ENCODE data around the gene OBSCN.

Gene OBSCN

DNA sequence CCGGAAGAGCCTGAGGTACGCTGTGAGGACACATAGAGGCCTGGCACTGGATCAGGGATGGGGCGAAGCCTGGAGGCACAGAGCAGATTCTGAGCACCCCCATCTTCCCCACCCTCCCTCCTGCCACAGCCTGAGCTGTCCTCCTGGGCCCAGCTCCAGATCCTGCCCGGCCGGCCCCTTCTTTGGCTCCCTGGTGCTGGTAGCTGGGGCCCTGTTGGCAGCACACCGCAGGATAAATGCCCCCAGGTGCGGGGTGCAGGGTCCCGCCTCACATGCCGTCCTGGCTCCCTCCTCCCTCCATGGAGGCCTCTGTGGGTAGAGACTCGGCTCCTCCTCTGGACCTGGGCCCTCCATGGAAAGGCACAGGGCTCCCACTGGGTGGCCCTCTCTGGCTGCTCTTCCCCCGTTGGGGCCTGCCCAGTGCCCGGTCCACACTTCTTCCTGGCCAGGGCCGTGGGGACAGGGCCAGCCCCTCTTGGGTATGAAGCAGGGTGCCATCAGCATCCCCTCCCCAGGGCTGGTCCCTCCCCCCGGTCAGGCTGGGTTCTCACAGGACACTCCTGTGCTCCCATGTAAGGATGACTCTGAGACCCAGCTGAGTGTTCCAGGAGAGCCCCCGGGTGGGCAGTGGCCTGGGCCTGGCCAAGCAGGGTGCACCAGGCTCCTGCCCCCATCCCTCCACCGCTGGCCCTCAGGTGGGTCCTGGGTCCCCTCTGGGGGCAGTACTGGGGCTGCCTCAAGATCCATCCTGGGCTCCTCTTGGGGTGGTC lies 1.1 kb upstream of the OBSCN start:
- TF ChIP-seq, protein P1, sequence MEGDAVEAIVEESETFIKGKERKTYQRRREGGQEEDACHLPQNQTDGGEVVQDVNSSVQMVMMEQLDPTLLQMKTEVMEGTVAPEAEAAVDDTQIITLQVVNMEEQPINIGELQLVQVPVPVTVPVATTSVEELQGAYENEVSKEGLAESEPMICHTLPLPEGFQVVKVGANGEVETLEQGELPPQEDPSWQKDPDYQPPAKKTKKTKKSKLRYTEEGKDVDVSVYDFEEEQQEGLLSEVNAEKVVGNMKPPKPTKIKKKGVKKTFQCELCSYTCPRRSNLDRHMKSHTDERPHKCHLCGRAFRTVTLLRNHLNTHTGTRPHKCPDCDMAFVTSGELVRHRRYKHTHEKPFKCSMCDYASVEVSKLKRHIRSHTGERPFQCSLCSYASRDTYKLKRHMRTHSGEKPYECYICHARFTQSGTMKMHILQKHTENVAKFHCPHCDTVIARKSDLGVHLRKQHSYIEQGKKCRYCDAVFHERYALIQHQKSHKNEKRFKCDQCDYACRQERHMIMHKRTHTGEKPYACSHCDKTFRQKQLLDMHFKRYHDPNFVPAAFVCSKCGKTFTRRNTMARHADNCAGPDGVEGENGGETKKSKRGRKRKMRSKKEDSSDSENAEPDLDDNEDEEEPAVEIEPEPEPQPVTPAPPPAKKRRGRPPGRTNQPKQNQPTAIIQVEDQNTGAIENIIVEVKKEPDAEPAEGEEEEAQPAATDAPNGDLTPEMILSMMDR (IDR thresholded peaks at IDR 0.05; ENCODE audit: low read depth, low read length, missing control alignments): no peak
- DNase-seq (ENCODE audit: extremely low read depth, low read depth): no peak

DNA sequence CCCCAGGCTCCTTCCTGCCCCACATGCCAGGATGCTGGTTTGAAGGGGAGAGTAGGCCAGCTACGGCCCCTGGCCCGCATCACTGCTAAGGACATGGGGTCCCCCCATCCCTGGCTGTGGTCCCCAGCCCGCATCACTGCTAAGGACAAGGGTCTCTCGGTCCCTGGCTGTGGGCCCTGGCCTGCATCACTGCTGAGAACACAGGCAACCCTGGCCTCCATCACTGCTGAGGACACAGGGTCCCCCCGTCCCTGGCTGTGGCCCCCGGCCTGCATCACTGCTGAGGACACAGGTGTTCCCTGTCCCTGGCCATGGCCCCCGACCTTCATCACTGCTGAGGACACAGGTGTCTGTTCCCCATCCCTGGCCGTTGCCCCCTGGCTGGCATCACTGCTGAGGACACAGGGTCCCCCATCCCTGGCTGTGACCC lies 448 bp upstream of the OBSCN start:
- no peak overlapping the region for H3K4me3 ChIP-seq (replicated peaks; ENCODE audit: low read depth, low read length)
- TF ChIP-seq, protein P1 (IDR thresholded peaks at IDR 0.05; ENCODE audit: low read depth, low read length, missing control alignments): no peak
- DNase-seq (ENCODE audit: extremely low read depth, low read depth): no peak

More for the DNA sequence above, 1.1 kb upstream of the OBSCN start:
- H3K4me3 ChIP-seq (replicated peaks; ENCODE audit: low read depth, low read length): no peak overlapping the region

DNA sequence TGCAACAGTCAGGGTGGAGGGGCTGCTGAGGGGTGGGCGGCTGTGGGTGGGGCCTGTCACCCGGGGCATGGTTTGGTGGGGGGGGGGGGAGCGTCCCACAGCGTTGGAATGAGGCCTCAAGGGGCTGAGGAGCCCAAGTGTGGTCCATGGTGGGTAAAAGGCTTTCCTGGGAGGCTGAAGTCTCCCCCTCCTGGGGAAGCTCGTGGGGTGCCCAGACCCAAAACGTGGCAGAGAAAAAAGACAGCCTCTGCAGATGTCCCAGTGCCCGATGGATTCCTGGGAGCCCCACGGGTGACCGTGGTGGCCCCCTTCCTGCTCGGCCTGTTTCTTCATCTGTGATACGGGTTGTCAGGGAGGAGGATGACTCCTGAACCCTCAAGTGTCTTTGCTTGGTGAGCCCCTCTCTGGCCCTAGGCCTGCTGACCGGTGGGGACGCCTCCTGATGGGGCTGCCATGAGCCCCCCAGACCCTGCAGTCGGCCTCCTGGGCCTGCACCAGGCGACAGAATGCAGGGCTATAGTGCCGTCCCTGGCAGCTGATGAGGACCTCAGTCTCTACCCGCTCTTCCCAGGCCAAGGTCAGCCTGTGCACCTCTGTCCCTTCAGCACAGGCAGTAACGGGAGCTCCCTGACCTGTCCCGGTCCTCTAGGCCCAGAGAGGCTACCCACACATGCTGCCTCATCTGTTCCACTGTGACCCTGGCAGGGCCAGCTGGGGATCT lies 1.1 kb downstream of the OBSCN start:
- DNase-seq (ENCODE audit: extremely low read depth, low read depth): no peak
- H3K4me3 ChIP-seq (replicated peaks; ENCODE audit: low read depth, low read length): no peak overlapping the region
- TF ChIP-seq, protein P1 (IDR thresholded peaks at IDR 0.05; ENCODE audit: low read depth, low read length, missing control alignments): no peak

DNA sequence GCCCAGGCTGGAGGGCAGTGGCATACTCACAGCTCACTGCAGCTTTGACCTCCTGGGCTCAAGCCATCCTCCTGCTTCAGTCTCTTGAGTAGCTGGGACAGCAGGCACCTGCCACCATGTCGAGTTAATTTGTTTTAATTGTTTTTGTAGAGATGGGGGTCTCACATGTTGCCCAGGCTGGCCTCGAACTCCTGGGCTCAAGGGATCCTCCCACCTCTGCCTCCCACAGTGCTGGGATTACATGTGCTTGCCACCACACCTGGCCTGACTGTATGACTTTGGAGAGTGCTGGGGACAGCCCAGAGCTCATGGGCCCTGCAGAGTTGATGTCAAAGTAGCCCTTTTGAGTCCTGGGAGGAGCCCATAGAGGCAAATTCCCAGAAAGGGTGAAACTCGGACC lies 1.8 kb downstream of the OBSCN start:
- TF ChIP-seq, protein P1 (IDR thresholded peaks at IDR 0.05; ENCODE audit: low read depth, low read length, missing control alignments): no peak
- no peak overlapping the region for H3K4me3 ChIP-seq (replicated peaks; ENCODE audit: low read depth, low read length)
- no peak for DNase-seq (ENCODE audit: extremely low read depth, low read depth)

DNA sequence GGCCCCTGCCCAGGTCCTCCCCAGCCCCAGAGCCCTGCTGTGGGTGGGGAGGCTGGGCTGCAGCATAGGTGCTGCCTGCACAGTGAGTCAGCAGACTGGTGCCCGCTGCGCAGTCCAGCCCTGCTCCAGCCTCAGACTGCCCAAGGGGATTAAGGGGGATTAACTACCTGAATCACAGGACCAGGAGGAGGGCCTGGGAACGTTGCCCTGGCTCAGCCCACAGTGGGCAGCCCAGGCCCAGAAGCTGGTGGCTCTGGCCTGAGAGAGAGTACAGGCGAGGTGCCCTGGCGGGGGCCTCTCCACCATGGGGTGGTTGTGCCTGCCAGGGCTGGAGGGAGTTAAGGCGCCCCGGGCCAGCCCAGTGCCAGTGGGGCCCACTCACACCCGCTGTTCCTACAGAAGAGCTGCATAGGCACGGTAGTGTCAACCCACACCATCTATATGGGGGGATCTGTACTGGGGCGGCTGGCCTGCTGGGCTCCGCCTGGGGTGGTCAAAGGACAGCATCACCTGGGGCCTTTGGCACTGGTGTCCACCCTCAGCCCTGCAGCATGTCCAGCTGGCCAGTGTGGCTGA lies 2.3 kb downstream of the OBSCN start:
- H3K4me3 ChIP-seq (replicated peaks; ENCODE audit: low read depth, low read length): no peak overlapping the region
- DNase-seq (ENCODE audit: extremely low read depth, low read depth): no peak
- TF ChIP-seq, protein P1 (IDR thresholded peaks at IDR 0.05; ENCODE audit: low read depth, low read length, missing control alignments): no peak

DNA sequence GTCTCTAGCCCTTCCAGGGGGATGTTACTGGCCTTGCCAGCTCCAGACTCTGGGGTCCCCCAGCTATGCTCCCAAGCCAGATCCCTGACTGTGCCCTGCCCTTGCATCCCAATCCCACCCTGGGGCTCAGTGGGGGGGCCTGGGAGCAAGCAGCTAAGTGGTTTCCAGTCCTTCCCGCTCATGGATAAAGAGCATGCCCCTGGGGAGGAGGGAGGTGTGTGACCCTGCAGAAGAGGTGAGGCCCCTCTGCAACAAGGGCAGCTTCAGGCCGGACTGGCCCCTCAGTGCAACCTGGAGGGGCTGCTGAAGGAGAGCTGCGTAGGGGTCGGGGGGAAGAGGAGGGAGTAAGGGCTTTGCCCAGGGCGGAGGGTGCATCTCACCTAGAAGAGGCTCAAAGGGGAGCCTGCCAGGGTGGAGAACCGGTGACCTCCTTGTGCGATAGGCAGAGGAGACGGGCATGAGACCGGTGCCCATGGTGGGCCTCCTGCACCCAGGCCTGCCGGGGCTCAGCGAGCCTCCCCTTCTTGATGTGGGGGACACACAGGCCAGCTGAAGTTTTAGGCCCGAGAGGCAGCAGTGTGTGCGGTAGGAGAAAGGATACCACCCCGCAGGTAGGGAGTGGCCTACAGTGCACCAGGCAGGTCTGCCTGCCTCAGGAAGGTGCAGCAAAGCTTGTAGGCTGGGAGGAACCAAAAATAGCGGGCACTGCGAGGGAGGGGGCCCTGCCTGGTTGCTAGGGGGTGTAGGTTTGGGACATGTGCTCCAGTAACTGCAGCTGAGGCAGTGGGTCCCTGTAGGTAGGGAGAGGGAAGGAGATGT lies 3.1 kb downstream of the OBSCN start:
- TF ChIP-seq, protein P1 (IDR thresholded peaks at IDR 0.05; ENCODE audit: low read depth, low read length, missing control alignments): no peak
- no peak overlapping the region for H3K4me3 ChIP-seq (replicated peaks; ENCODE audit: low read depth, low read length)
- DNase-seq (ENCODE audit: extremely low read depth, low read depth): no peak

All from HFF-Myc (cell line).